Left cardiac atrium (tissue), 4 donors: Measurements from ENCODE around the gene FGFRL1. TPM values are rescaled to one million over a fixed set of nuclear protein-coding genes. Genes with fewer than 3 reads are reported as not detected.
A peak's percentile ranks its signal among the peaks of the same experiment; 100 is the strongest.
"Not testable (repeated sequence)": the region's sequence is repeated elsewhere in the genome, so short reads cannot be mapped to it uniquely, and the experiment has no call there.

Source experiments
- ATAC-seq, 2 donors: fragments of 200-7000 bp; cut with Tn5 transposase; one replicate each; pipeline ENCODE4 v1.9.1; 2020; ENCODE audit warnings: mild to moderate bottlenecking in 2 of 2, moderate library complexity in 2 of 2
- DNase-seq: peaks from one replicate; pipeline ENCODE4 v3.0.0-alpha.2; 2020
- intact Hi-C, 2 donors: fragments of 100-400 bp; cut with DNase I; formaldehyde crosslinking; loops; one replicate each; pipeline versions ENCODE4 v1.14.1 to v1.15.1; 2022 to 2023
- total RNA-seq, 2 donors: library from RNA; stranded (reverse); fragmentation: NEBNext Ultra II Directional; extraction: Animal tissue kit (Norgen Biotek cat#: 25700); gene quantifications; one replicate each; pipeline ENCODE4 v1.2.1, GENCODE V29; 2021
- donor health status: DM: no; HTN: yes; CAD: no.
- donor health status: DM: no; HTN: yes; CAD: no; lungs with severe emphysema.
- donor health status: DM: yes; HTN: yes; CAD: no.
- donor health status: Dilated cardiomyopathy.

The FGFRL1 gene
- total RNA-seq, 2 donors from 2014 or later = 21.6 to 29.0 TPM

GRCh38 chr4:971666-972500 lies 39.5 kb upstream of the FGFRL1 start:
- ATAC-seq (no peak), DNase-seq (no peak)
- intact Hi-C loops = loop anchor here in 1 of 2 donors (5.0 kb wide), 1 partner anchor 40 kb away; the partner anchor contains the start of genes GAK and TMEM175

- DNase-seq (peak; percentile 52), ATAC-seq (peak; percentile 10 to 26)
- intact Hi-C loops = loop anchor here in 1 of 2 donors (5.0 kb wide), 1 partner anchor 41 kb away; the partner anchor contains the start of genes GAK and TMEM175
These were observed 38.6 kb upstream of the FGFRL1 start for GRCh38 chr4:972651-973424.

GRCh38 chr4:973431-974397 lies 37.7 kb upstream of the FGFRL1 start, which contains the start of gene DGKQ:
DGKQ (minus strand) TSS chr4:973569; CDS start chr4:973482, 87 bp downstream.
- ATAC-seq (peak; percentile 97 to 99), DNase-seq (peak; percentile 90)
- intact Hi-C loops = loop anchor here in 1 of 2 donors (5.0 kb wide), 1 partner anchor 41 kb away; the partner anchor contains the start of genes GAK and TMEM175

GRCh38 chr4:974668-975067 lies 36.8 kb upstream of the FGFRL1 start:
- DNase-seq (no peak), ATAC-seq (no peak)
- intact Hi-C loops = loop anchor here in 1 of 2 donors (5.0 kb wide), 1 partner anchor 42 kb away; the partner anchor contains the start of genes GAK and TMEM175

- intact Hi-C loops, DNase-seq, ATAC-seq: not testable (repeated sequence)
These were observed 35.4 kb upstream of the FGFRL1 start for GRCh38 chr4:976016-976415.

GRCh38 chr4:978957-979701 lies 32.3 kb upstream of the FGFRL1 start:
- intact Hi-C loops = no loop called here
- DNase-seq (no peak), ATAC-seq (no peak)

GRCh38 chr4:982291-982690 lies 29.1 kb upstream of the FGFRL1 start:
- intact Hi-C loops = no loop called here
- DNase-seq = no peak
- no peak for ATAC-seq

GRCh38 chr4:982814-983213 lies 28.6 kb upstream of the FGFRL1 start:
- intact Hi-C loops = no loop called here
- DNase-seq (no peak), ATAC-seq (no peak)

- ATAC-seq = no peak
- intact Hi-C loops = no loop called here
- no peak for DNase-seq
These were observed 26.9 kb upstream of the FGFRL1 start for GRCh38 chr4:984336-985054.

GRCh38 chr4:985123-985830 lies 26.1 kb upstream of the FGFRL1 start:
- ATAC-seq = peak; percentile 62 to 66
- intact Hi-C loops = no loop called here
- DNase-seq = peak; percentile 82

- ATAC-seq = peak; percentile 4 to 22
These were observed 25.0 kb upstream of the FGFRL1 start for GRCh38 chr4:986428-986878.

GRCh38 chr4:986879-987623 lies 24.4 kb upstream of the FGFRL1 start, which contains the start of gene IDUA:
IDUA (plus strand) TSS chr4:987044; CDS start chr4:987085, 41 bp downstream.
- DNase-seq = peak; percentile 88
- peak; percentile 92 to 95 for ATAC-seq
- intact Hi-C loops = no loop called here

More at GRCh38 chr4:986428-986878, 25.0 kb upstream of the FGFRL1 start:
- intact Hi-C loops = no loop called here
- DNase-seq = no peak

GRCh38 chr4:987624-988513 lies 23.6 kb upstream of the FGFRL1 start:
- intact Hi-C loops = no loop called here
- no peak for DNase-seq
- ATAC-seq = no peak

- intact Hi-C loops = no loop called here
- DNase-seq (no peak), ATAC-seq (no peak)
These were observed 22.4 kb upstream of the FGFRL1 start for GRCh38 chr4:988726-989721.
